NCI-H1092 treated with DMSO at 0.1 percent for 48 hours (cell line): ENCODE data around the gene ADGRV1.

Source experiments
- DNase-seq: peaks from one replicate; lab custom pipeline; 2025; lab: John Stamatoyannopoulos, UW

ADGRV1 gene

GRCh38 chr5:91142386-91142785, 583.8 kb downstream of the ADGRV1 start:
- DNase-seq: no peak

GRCh38 chr5:91142819-91143218, 584.2 kb downstream of the ADGRV1 start:
- DNase-seq: no peak

- DNase-seq: no peak
Observed at GRCh38 chr5:91143840-91144239, 585.2 kb downstream of the ADGRV1 start.

GRCh38 chr5:91144491-91145332, 586.1 kb downstream of the ADGRV1 start:
- DNase-seq: peak; percentile 46

- DNase-seq: peak; percentile 46
Observed at GRCh38 chr5:91145333-91145620, 586.7 kb downstream of the ADGRV1 start.

GRCh38 chr5:91146230-91146629, 587.6 kb downstream of the ADGRV1 start:
- DNase-seq: no peak

GRCh38 chr5:91146905-91147600, 588.5 kb downstream of the ADGRV1 start:
- no peak for DNase-seq

GRCh38 chr5:91150234-91150633, 591.6 kb downstream of the ADGRV1 start:
- no peak for DNase-seq

- DNase-seq: no peak
Observed at GRCh38 chr5:91150636-91151035, 592.0 kb downstream of the ADGRV1 start.

GRCh38 chr5:91151947-91152346, 593.4 kb downstream of the ADGRV1 start:
- DNase-seq: no peak

- no peak for DNase-seq
Observed at GRCh38 chr5:91154338-91154737, 595.7 kb downstream of the ADGRV1 start.

GRCh38 chr5:91155274-91155673, 596.7 kb downstream of the ADGRV1 start:
- DNase-seq: no peak

GRCh38 chr5:91156242-91156641, 597.6 kb downstream of the ADGRV1 start:
- no peak for DNase-seq

- no peak for DNase-seq
Observed at GRCh38 chr5:91158011-91158410, 599.4 kb downstream of the ADGRV1 start.

- DNase-seq: no peak
Observed at GRCh38 chr5:91159647-91160046, 601.0 kb downstream of the ADGRV1 start.

GRCh38 chr5:91160714-91161285, 602.2 kb downstream of the ADGRV1 start:
- no peak for DNase-seq

- DNase-seq: no peak
Observed at GRCh38 chr5:91162534-91163381, 604.2 kb downstream of the ADGRV1 start.

GRCh38 chr5:91164424-91164823, 605.8 kb downstream of the ADGRV1 start:
- no peak for DNase-seq

GRCh38 chr5:91166059-91166807, 607.6 kb downstream of the ADGRV1 start:
- no peak for DNase-seq

GRCh38 chr5:91168859-91169258, 610.3 kb downstream of the ADGRV1 start:
- DNase-seq: no peak

- DNase-seq: no peak
Observed at GRCh38 chr5:91170266-91170665, 611.7 kb downstream of the ADGRV1 start.

GRCh38 chr5:91171322-91171721, 612.7 kb downstream of the ADGRV1 start:
- DNase-seq: no peak
